ENCODE results near the gene PTEN.

- no peak for TF ChIP-seq CTCF (IDR thresholded peaks at IDR 0.05 in 2 of 3, conservative IDR thresholded peaks at IDR 0.05 in 1 of 3; ENCODE audit: insufficient read depth in 2 of 3, low read depth in 1 of 3, low read length in 3 of 3)
- TF ChIP-seq ZNF311 (CRISPR knock-in tag; IDR thresholded peaks at IDR 0.05): no peak
- no peak for TF ChIP-seq GTF2A2 (tag; IDR thresholded peaks at IDR 0.05)
- no peak for TF ChIP-seq FOXA1 (IDR thresholded peaks at IDR 0.05; ENCODE audit: borderline replicate concordance)
- TF ChIP-seq SLC30A9 (CRISPR knock-in tag; IDR thresholded peaks at IDR 0.05): no peak
- no peak for TF ChIP-seq MXI1 (IDR thresholded peaks at IDR 0.05; ENCODE audit: low read depth, low read length)
- TF ChIP-seq POLR2A (conservative IDR thresholded peaks at IDR 0.05): no peak
- no peak for TF ChIP-seq ZNF75A (CRISPR knock-in tag; IDR thresholded peaks at IDR 0.05)
- TF ChIP-seq POLR2AphosphoS5 (IDR thresholded peaks at IDR 0.05; ENCODE audit: control insufficient read depth, insufficient read depth, low read depth, low read length): no peak
- TF ChIP-seq ZBTB11 (CRISPR knock-in tag; IDR thresholded peaks at IDR 0.05): no peak
Observed at GRCh38 chr10:87867453-87867852, 4.0 kb downstream of the PTEN start.

Measured in K562 (cell line).